Erythroblast (primary cell): ENCODE measurements around the gene EXOC7.

Source experiments
- GATA1 ChIP-seq: IDR thresholded peaks from 2 replicates; pipeline ENCODE4 v1.6.1; 2011; ENCODE audit warnings: low read depth, mild to moderate bottlenecking, control low read depth, low read length, moderate library complexity
- POLR2A ChIP-seq: IDR thresholded peaks from 2 replicates; pipeline ENCODE4 v1.6.1; 2011; ENCODE audit warnings: mild to moderate bottlenecking, low read length

- no peak for TF ChIP-seq POLR2A
- no peak for TF ChIP-seq GATA1
These were observed 3.1 kb upstream of the EXOC7 start for GRCh38 chr17:76106703-76107102.
